Measurements from ENCODE around the gene PACSIN2. TPM values are rescaled to one million over a fixed set of nuclear protein-coding genes. Genes with fewer than 3 reads are reported as not detected.
"Not testable (repeated sequence)": the region's sequence is repeated elsewhere in the genome, so short reads cannot be mapped to it uniquely, and the experiment has no call there.

The PACSIN2 gene
- total RNA-seq, 1 donor from 2014 or later, result 61.0 TPM

GRCh38 chr22:43000441-43001175 is 14.3 kb downstream of the PACSIN2 start:
- Mint-ChIP-seq H3K27me3 (no peaks in the 10 kb centered on the region), H3K36me3 (ENCODE audit: insufficient read depth) (no peaks in the 10 kb centered on the region), H3K27ac (no peak overlapping the region)

GRCh38 chr22:42997582-42998090 is 17.3 kb downstream of the PACSIN2 start:
- H3K27me3 Mint-ChIP-seq, result no peaks in the 10 kb centered on the region
- no peak for TF ChIP-seq CTCF (IDR thresholded peaks at IDR 0.05; ENCODE audit: unreplicated experiment)
- H3K9me3 Mint-ChIP-seq (ENCODE audit: low read depth), result peaks cover 3% of the 10 kb centered on the region
- peaks cover 23% of the 10 kb centered on the region for H3K4me1 Mint-ChIP-seq (ENCODE audit: low read depth)
- H3K36me3 Mint-ChIP-seq (ENCODE audit: insufficient read depth), result no peaks in the 10 kb centered on the region
- no peak overlapping the region for H3K4me3 Mint-ChIP-seq (ENCODE audit: low read depth)
- H3K27ac Mint-ChIP-seq, result no peak overlapping the region
- DNase-seq (ENCODE audit: low spot score, unreplicated experiment), result no peak

More at GRCh38 chr22:43000441-43001175, 14.3 kb downstream of the PACSIN2 start:
- no peak for DNase-seq (ENCODE audit: low spot score, unreplicated experiment)
- Mint-ChIP-seq H3K9me3 (ENCODE audit: low read depth) (peaks cover 3% of the 10 kb centered on the region), H3K4me3 (ENCODE audit: low read depth) (no peak overlapping the region), H3K4me1 (ENCODE audit: low read depth) (peaks cover 24% of the 10 kb centered on the region)
- TF ChIP-seq CTCF (IDR thresholded peaks at IDR 0.05; ENCODE audit: unreplicated experiment), result no peak

DNA sequence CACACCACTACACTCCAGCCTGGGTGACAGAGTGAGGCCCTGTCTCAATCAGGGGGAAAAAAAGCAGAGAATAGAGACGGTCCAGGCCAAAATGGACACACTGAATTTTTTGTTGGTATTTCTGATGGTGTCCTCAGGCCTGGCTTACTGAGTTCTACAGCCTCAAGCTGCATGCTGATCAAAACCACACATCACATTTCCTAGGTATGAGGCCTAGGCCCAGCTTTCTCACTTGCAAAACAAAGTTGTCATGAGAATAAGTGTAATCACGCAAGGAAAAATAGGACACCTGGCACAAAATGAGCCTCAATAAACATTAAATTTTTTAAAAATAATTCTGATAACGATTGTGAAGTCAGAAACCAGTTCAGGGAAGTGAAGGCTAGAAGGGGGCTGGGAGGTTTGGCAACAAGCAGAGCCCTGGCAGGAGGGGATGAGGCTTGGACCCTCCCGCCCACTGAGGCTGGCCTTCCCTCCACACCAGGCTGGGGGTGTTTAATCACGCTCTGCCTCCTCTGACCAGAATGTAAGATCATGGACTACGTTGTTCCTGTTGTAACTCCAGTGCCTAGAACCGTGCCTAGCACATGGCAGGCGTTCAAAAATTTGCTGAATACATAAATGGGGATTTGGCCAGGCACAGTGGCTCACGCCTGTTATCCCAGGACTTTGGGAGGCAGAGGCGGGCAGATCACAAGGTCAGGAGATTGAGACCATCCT is 18.1 kb downstream of the PACSIN2 start:
- Mint-ChIP-seq H3K4me3 (ENCODE audit: low read depth) (no peak overlapping the region), H3K36me3 (ENCODE audit: insufficient read depth) (no peaks in the 10 kb centered on the region), H3K27me3 (no peaks in the 10 kb centered on the region), H3K4me1 (ENCODE audit: low read depth) (peaks cover 19% of the 10 kb centered on the region), H3K27ac (peak overlapping the region; percentile 10), H3K9me3 (ENCODE audit: low read depth) (peaks cover 3% of the 10 kb centered on the region)
- no peak for DNase-seq (ENCODE audit: low spot score, unreplicated experiment)
- TF ChIP-seq CTCF (IDR thresholded peaks at IDR 0.05; ENCODE audit: unreplicated experiment), result no peak

GRCh38 chr22:42995654-42996053 is 19.3 kb downstream of the PACSIN2 start:
- H3K27me3 Mint-ChIP-seq; H3K36me3 Mint-ChIP-seq (ENCODE audit: insufficient read depth); H3K9me3 Mint-ChIP-seq (ENCODE audit: low read depth); H3K4me3 Mint-ChIP-seq (ENCODE audit: low read depth); DNase-seq (ENCODE audit: low spot score, unreplicated experiment): not testable (repeated sequence)
- peaks cover 21% of the 10 kb centered on the region for H3K4me1 Mint-ChIP-seq (ENCODE audit: low read depth)
- H3K27ac Mint-ChIP-seq, result peak overlapping the region; percentile 76

DNA sequence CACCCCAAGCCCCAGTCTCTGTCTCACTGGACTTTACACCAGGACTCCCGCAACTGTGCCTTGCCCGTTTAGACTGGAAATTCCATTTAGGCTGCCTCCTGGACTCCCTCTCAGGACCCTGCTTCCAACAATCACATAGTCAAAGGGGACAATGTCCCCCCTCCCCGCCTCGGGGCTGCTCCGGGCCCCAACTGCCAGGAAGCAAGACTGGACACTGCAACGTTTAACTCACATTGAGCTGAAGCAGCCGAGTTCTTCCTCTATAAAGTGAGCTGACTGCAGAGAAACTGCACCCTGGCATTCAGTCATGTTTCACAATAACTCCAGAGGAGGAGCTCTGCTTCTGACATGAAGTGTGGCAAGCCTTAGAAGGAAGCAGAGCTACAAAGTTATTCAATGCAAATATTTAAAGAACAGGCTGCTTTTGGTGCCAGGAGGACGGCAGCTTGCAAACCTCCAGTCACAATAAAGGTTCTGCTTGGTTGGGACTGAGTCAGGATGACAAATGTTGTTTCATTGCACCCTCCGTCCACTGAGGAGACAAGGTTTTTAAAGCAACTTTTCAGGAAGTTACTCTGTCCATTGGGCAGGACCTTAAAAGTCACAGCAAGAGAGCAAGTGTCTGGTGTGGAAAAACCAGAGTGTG is 19.9 kb downstream of the PACSIN2 start:
- Mint-ChIP-seq H3K27me3 (no peaks in the 10 kb centered on the region), H3K27ac (peak overlapping the region; percentile 76), H3K9me3 (ENCODE audit: low read depth) (peaks cover 3% of the 10 kb centered on the region), H3K4me3 (ENCODE audit: low read depth) (no peak overlapping the region), H3K4me1 (ENCODE audit: low read depth) (peaks cover 25% of the 10 kb centered on the region), H3K36me3 (ENCODE audit: insufficient read depth) (peaks cover 2% of the 10 kb centered on the region)
- TF ChIP-seq CTCF (IDR thresholded peaks at IDR 0.05; ENCODE audit: unreplicated experiment), result no peak
- no peak for DNase-seq (ENCODE audit: low spot score, unreplicated experiment)
